ENCODE results near the gene PTCD1. TPM values are rescaled to one million over a fixed set of nuclear protein-coding genes. Genes with fewer than 3 reads are reported as not detected.
A peak's percentile ranks its signal among the peaks of the same experiment; 100 is the strongest.

The PTCD1 gene
- total and polyA plus RNA-seq, 4 donors = 2.8 to 6.8 (median 3.9) TPM

DNA sequence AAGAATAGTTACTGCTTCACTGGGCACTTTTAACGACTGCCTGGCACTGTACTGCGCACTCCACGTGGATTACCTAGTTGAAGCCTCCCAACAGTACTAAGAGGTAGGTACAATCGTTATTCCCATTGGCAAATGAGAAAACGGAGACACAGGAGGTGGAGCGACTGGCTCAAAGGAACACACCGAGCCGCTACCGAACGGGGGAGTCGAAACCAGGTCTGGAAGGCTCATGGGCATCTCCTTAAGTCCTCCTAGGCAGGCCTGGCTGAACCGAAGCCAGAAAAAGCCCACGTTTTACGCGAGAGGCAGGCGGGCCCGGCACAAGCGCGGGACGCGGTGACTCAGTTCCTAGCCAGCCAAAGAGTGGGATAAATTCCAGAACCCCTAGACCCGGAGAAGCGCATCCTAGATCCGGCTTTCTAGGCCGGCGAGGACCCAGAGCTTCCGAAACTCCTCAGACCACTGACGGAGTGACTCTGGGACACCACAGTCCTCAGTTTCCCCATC lies 30.7 kb downstream of the PTCD1 start:
- H3K9me3 ChIP-seq (ENCODE audit: control insufficient read depth in 4 of 4, insufficient read depth in 3 of 4, low read length in 3 of 4) = no peaks in the 10 kb centered on the region
- no peaks in the 10 kb centered on the region for H3K27me3 ChIP-seq (ENCODE audit: control insufficient read depth in 3 of 3, insufficient read depth in 3 of 3, low read length in 2 of 3)
- peaks cover 0 to 23% (median 12%) of the 10 kb centered on the region in 5 donors for H3K4me1 ChIP-seq (ENCODE audit: control insufficient read depth in 5 of 5, insufficient read depth in 5 of 5, low read length in 5 of 5)
- H3K9ac ChIP-seq (ENCODE audit: insufficient read depth in 1 of 2, low read length in 2 of 2) = peak overlapping the region; percentile 92 to 99
- peak overlapping the region; percentile 97 to 98 for H3K27ac ChIP-seq (ENCODE audit: low read depth in 1 of 2, low read length in 1 of 2)
- H3K36me3 ChIP-seq (ENCODE audit: control insufficient read depth in 4 of 4, insufficient read depth in 4 of 4, low read length in 4 of 4) = peaks cover 13 to 31% (median 27%) of the 10 kb centered on the region in 4 donors
- peak; percentile 38 for ATAC-seq (ENCODE audit: insufficient read depth, low FRiP score)
- H3K4me3 ChIP-seq = peak overlapping the region; percentile 92
- DNase-seq = peak; percentile 27 to 46 (median 34)
- TF ChIP-seq, protein P1, sequence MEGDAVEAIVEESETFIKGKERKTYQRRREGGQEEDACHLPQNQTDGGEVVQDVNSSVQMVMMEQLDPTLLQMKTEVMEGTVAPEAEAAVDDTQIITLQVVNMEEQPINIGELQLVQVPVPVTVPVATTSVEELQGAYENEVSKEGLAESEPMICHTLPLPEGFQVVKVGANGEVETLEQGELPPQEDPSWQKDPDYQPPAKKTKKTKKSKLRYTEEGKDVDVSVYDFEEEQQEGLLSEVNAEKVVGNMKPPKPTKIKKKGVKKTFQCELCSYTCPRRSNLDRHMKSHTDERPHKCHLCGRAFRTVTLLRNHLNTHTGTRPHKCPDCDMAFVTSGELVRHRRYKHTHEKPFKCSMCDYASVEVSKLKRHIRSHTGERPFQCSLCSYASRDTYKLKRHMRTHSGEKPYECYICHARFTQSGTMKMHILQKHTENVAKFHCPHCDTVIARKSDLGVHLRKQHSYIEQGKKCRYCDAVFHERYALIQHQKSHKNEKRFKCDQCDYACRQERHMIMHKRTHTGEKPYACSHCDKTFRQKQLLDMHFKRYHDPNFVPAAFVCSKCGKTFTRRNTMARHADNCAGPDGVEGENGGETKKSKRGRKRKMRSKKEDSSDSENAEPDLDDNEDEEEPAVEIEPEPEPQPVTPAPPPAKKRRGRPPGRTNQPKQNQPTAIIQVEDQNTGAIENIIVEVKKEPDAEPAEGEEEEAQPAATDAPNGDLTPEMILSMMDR (IDR thresholded peaks at IDR 0.05; ENCODE audit: control extremely low read depth, extremely low read depth) = no peak
- WGBS, 2 donors = 0 to 1% methylated on average over 28 of the region's 28 CpGs

DNA sequence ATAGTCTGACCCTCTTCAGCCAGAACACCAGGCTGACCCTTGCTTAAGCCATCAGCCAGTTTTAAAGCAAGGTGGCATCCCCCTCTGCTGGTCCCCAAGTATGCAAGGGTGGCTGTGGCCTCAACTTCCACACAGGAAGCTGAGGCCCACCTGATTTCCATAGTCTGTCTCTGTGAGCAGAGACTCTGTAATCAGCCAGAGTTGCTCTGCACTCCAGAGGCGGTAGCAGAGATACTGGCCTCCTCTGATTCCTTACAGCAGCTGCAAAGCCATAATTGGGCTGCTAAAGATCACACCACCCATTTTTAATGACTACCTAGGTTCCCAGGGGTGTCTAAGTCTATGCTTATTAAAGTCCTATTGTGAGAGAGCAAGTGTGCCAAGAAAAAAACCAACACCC lies 32.0 kb downstream of the PTCD1 start:
- peaks cover 18 to 31% (median 25%) of the 10 kb centered on the region in 4 donors for H3K36me3 ChIP-seq (ENCODE audit: control insufficient read depth in 4 of 4, insufficient read depth in 4 of 4, low read length in 4 of 4)
- H3K27ac ChIP-seq (ENCODE audit: low read depth in 1 of 2, low read length in 1 of 2) = no peak overlapping the region
- WGBS, 2 donors = 53 to 75% methylated on average over 1 of the region's 1 CpG
- DNase-seq = no peak
- H3K4me1 ChIP-seq (ENCODE audit: control insufficient read depth in 5 of 5, insufficient read depth in 5 of 5, low read length in 5 of 5) = peaks cover 0 to 23% (median 12%) of the 10 kb centered on the region in 5 donors
- no peaks in the 10 kb centered on the region for H3K9me3 ChIP-seq (ENCODE audit: control insufficient read depth in 4 of 4, insufficient read depth in 3 of 4, low read length in 3 of 4)
- ATAC-seq (ENCODE audit: insufficient read depth, low FRiP score) = no peak
- no peaks in the 10 kb centered on the region for H3K27me3 ChIP-seq (ENCODE audit: control insufficient read depth in 3 of 3, insufficient read depth in 3 of 3, low read length in 2 of 3)
- H3K9ac ChIP-seq (ENCODE audit: insufficient read depth in 1 of 2, low read length in 2 of 2) = no peak overlapping the region
- TF ChIP-seq, protein P1 (IDR thresholded peaks at IDR 0.05; ENCODE audit: control extremely low read depth, extremely low read depth) = no peak
- no peak overlapping the region for H3K4me3 ChIP-seq

DNA sequence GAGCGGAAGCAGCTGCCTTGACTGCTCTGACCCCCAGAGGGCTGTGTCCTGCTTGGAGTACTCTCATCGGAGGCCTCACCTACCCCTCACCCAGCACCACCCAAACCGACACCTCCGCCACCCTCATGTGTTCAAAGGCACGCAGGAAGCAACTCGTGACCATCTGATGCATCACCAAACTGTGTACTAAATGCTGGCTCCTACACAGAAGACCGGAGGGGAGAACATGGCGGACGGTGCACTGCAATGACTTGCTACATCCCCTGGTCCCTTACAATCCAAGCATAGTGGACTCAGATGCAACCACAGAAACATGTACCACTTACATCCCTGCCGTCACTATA lies 33.6 kb downstream of the PTCD1 start:
- DNase-seq (no peak), ATAC-seq (ENCODE audit: insufficient read depth, low FRiP score) (no peak)
- H3K36me3 ChIP-seq (ENCODE audit: control insufficient read depth in 4 of 4, insufficient read depth in 4 of 4, low read length in 4 of 4) = peaks cover 20 to 33% (median 26%) of the 10 kb centered on the region in 4 donors
- H3K9me3 ChIP-seq (ENCODE audit: control insufficient read depth in 4 of 4, insufficient read depth in 3 of 4, low read length in 3 of 4) = no peaks in the 10 kb centered on the region
- TF ChIP-seq, protein P1 (IDR thresholded peaks at IDR 0.05; ENCODE audit: control extremely low read depth, extremely low read depth) = no peak
- no peak overlapping the region for H3K27ac ChIP-seq (ENCODE audit: low read depth in 1 of 2, low read length in 1 of 2)
- 94 to 95% methylated on average over 10 of the region's 10 CpGs for WGBS, 2 donors
- no peaks in the 10 kb centered on the region for H3K27me3 ChIP-seq (ENCODE audit: control insufficient read depth in 3 of 3, insufficient read depth in 3 of 3, low read length in 2 of 3)
- H3K9ac ChIP-seq (ENCODE audit: insufficient read depth in 1 of 2, low read length in 2 of 2) = no peak overlapping the region
- no peak overlapping the region for H3K4me3 ChIP-seq
- H3K4me1 ChIP-seq (ENCODE audit: control insufficient read depth in 5 of 5, insufficient read depth in 5 of 5, low read length in 5 of 5) = peaks cover 0 to 18% (median 10%) of the 10 kb centered on the region in 5 donors

Measured in lung (tissue), 12 donors.